H9 (cell line): ENCODE data around the gene ABCD3. TPM values are rescaled to one million over a fixed set of nuclear protein-coding genes. Genes with fewer than 3 reads are reported as not detected.

Experiments used
- DNase-seq: peaks from one replicate; pipeline ENCODE4 v3.0.0-alpha.2; 2017
- H2AFZ ChIP-seq: one replicate; pipeline ENCODE4 v1.6.1; 2013; ENCODE audit warnings: mild to moderate bottlenecking, low read length, control low read depth, moderate library complexity
- H2AK5ac ChIP-seq: 2 replicates; pipeline ENCODE4 v1.6.1; 2013; ENCODE audit warnings: low read length, control low read depth, mixed read lengths; ENCODE audit not compliant: insufficient read length
- H2BK120ac ChIP-seq: one replicate; pipeline ENCODE4 v1.6.1; 2013; ENCODE audit warnings: low read depth, mild to moderate bottlenecking, low read length, control low read depth, inconsistent platforms; ENCODE audit not compliant: poor library complexity, severe bottlenecking
- H2BK12ac ChIP-seq: 2 replicates; pipeline ENCODE4 v1.6.1; 2013; ENCODE audit warnings: low read length, control low read depth, mixed read lengths, low read depth; ENCODE audit not compliant: insufficient read length
- H2BK15ac ChIP-seq: 2 replicates; pipeline ENCODE4 v1.6.1; 2013; ENCODE audit warnings: low read depth, low read length, control low read depth
- H2BK20ac ChIP-seq: one replicate; pipeline ENCODE4 v1.6.1; 2013; ENCODE audit warnings: low read depth, mild to moderate bottlenecking, low read length, control low read depth, inconsistent platforms; ENCODE audit not compliant: poor library complexity, severe bottlenecking
- H2BK5ac ChIP-seq: 2 replicates; pipeline ENCODE4 v1.6.1; 2013; ENCODE audit warnings: low read length, control low read depth, mixed read lengths; ENCODE audit not compliant: insufficient read length
- H3K14ac ChIP-seq: 2 replicates; pipeline ENCODE4 v1.6.1; 2013; ENCODE audit warnings: low read length, control low read depth; ENCODE audit not compliant: insufficient read depth
- H3K18ac ChIP-seq: 2 replicates; pipeline ENCODE4 v1.6.1; 2013; ENCODE audit warnings: low read depth, mild to moderate bottlenecking, mixed read lengths, low read length, control low read depth; ENCODE audit not compliant: insufficient read length
- H3K23ac ChIP-seq: 2 replicates; pipeline ENCODE4 v1.6.1; 2013; ENCODE audit warnings: low read length, control low read depth, mixed read lengths, low read depth; ENCODE audit not compliant: insufficient read length
- H3K23me2 ChIP-seq: 2 replicates; pipeline ENCODE4 v1.6.1; 2013; ENCODE audit warnings: low read depth, mild to moderate bottlenecking, mixed read lengths, low read length, control low read depth; ENCODE audit not compliant: insufficient read length, poor library complexity, severe bottlenecking
- H3K27ac ChIP-seq: 2 replicates; pipeline ENCODE4 v1.5.1; 2013; ENCODE audit warnings: low read length, control low read depth, mixed read lengths, low read depth; ENCODE audit not compliant: insufficient read length
- H3K27me3 ChIP-seq: 2 replicates; pipeline ENCODE4 v1.6.1; 2013; ENCODE audit warnings: low read length, control low read depth, inconsistent platforms; ENCODE audit not compliant: insufficient read depth
- H3K4ac ChIP-seq: 2 replicates; pipeline ENCODE4 v1.6.1; 2013; ENCODE audit warnings: low read depth, mild to moderate bottlenecking, control low read depth, inconsistent platforms, low read length, moderate library complexity
- H3K4me1 ChIP-seq: 2 replicates; pipeline ENCODE4 v1.6.1; 2013; ENCODE audit warnings: low read length, control low read depth, inconsistent platforms; ENCODE audit not compliant: insufficient read depth
- H3K4me2 ChIP-seq: 2 replicates; pipeline ENCODE4 v1.6.1; 2013; ENCODE audit warnings: low read length, control low read depth, mixed read lengths; ENCODE audit not compliant: insufficient read length, insufficient read depth
- H3K56ac ChIP-seq: 2 replicates; pipeline ENCODE4 v1.6.1; 2013; ENCODE audit warnings: low read depth, mild to moderate bottlenecking, mixed read lengths, low read length, control low read depth; ENCODE audit not compliant: insufficient read length
- H3K79me1 ChIP-seq: 2 replicates; pipeline ENCODE4 v1.6.1; 2013; ENCODE audit warnings: low read depth, mild to moderate bottlenecking, moderate library complexity, low read length, control low read depth, inconsistent platforms; ENCODE audit not compliant: insufficient read depth, poor library complexity, severe bottlenecking
- H3K79me2 ChIP-seq: 2 replicates; pipeline ENCODE4 v1.6.1; 2013; ENCODE audit warnings: low read length, control low read depth, inconsistent platforms; ENCODE audit not compliant: insufficient read depth
- H3K9ac ChIP-seq: 2 replicates; pipeline ENCODE4 v1.6.1; 2013; ENCODE audit warnings: low read length, control low read depth, mixed read lengths; ENCODE audit not compliant: insufficient read length; ENCODE audit errors: extremely low read depth
- H3K9me3 ChIP-seq: one replicate; pipeline ENCODE4 v1.6.1; 2013; ENCODE audit warnings: low read depth, low read length, inconsistent platforms; ENCODE audit not compliant: control insufficient read depth
- H3T11ph ChIP-seq: one replicate; pipeline ENCODE4 v1.6.1; 2013; ENCODE audit warnings: mild to moderate bottlenecking, low read length, control low read depth, inconsistent platforms
- H4K20me1 ChIP-seq: one replicate; pipeline ENCODE4 v1.6.1; 2013; ENCODE audit not compliant: control insufficient read depth, insufficient read length, insufficient read depth
- H4K5ac ChIP-seq: 2 replicates; pipeline ENCODE4 v1.6.1; 2013; ENCODE audit warnings: low read depth, mild to moderate bottlenecking, mixed read lengths, low read length, control low read depth; ENCODE audit not compliant: insufficient read length
- H4K8ac ChIP-seq: replicated peaks from 2 replicates; pipeline ENCODE4 v1.6.1; 2013; ENCODE audit warnings: low read length, control low read depth, mixed read lengths, low read depth; ENCODE audit not compliant: insufficient read length
- H4K91ac ChIP-seq: 2 replicates; pipeline ENCODE4 v1.6.1; 2013; ENCODE audit warnings: low read depth, mild to moderate bottlenecking, moderate library complexity, mixed read lengths, low read length, control low read depth; ENCODE audit not compliant: insufficient read length
- H3K27ac Mint-ChIP-seq, 3 experiments: 2 replicates in 2 of 3; 3 replicates in 1 of 3; pipeline ENCODE4 v1.8.0; 2020 to 2021; ENCODE audit warnings: mixed read lengths in 3 of 3, mild to moderate bottlenecking in 1 of 3, moderate library complexity in 1 of 3
- H3K27me3 Mint-ChIP-seq: 2 replicates; pipeline ENCODE4 v1.8.0; 2021; ENCODE audit warnings: low read depth, mild to moderate bottlenecking, moderate library complexity, mixed read lengths
- H3K36me3 Mint-ChIP-seq, 3 experiments: 2 replicates in 2 of 3; 3 replicates in 1 of 3; pipeline ENCODE4 v1.8.0; 2020 to 2021; ENCODE audit warnings: low read depth in 3 of 3, mixed read lengths in 3 of 3; ENCODE audit not compliant: insufficient read depth in 1 of 3
- H3K4me1 Mint-ChIP-seq, 2 experiments: 2 replicates each; pipeline ENCODE4 v1.8.0; 2020; ENCODE audit warnings: mixed read lengths in 2 of 2
- H3K4me3 Mint-ChIP-seq, 2 experiments: 2 replicates in 1 of 2; 3 replicates in 1 of 2; pipeline ENCODE4 v1.8.0; 2020 to 2021; ENCODE audit warnings: mild to moderate bottlenecking in 2 of 2, mixed read lengths in 2 of 2, moderate library complexity in 1 of 2
- H3K9me3 Mint-ChIP-seq, 2 experiments: 2 replicates in 1 of 2; 3 replicates in 1 of 2; pipeline ENCODE4 v1.8.0; 2020; ENCODE audit warnings: mild to moderate bottlenecking in 2 of 2, mixed read lengths in 2 of 2, moderate library complexity in 1 of 2
- WGBS: extraction: QIAGEN DNeasy Blood & Tissue Kit; methylation state at CpG from one replicate; pipeline ENCODE4 v1.1.7; 2013; ENCODE audit warnings: missing lambda C conversion rate, low lambda C conversion rate, mixed read lengths; ENCODE audit not compliant: insufficient read length; ENCODE audit errors: extremely low coverage; 5-methylcytosine and 5-hydroxymethylcytosine counted together
- total RNA-seq: library from RNA; stranded (reverse); gene quantifications from 2 replicates; pipeline ENCODE4 v1.2.1, GENCODE V29; 2021
- TF ChIP-seq, protein P1 (sequence below): fragments of 200-600 bp; sonication (generic); conservative IDR thresholded peaks from 3 replicates; pipeline ENCODE4 v1.8.0; 2021; ENCODE audit warnings: antibody characterized with exemption, mild to moderate bottlenecking

Gene ABCD3
- total RNA-seq, 1 experiment from 2014 or later = 32.0 TPM

DNA sequence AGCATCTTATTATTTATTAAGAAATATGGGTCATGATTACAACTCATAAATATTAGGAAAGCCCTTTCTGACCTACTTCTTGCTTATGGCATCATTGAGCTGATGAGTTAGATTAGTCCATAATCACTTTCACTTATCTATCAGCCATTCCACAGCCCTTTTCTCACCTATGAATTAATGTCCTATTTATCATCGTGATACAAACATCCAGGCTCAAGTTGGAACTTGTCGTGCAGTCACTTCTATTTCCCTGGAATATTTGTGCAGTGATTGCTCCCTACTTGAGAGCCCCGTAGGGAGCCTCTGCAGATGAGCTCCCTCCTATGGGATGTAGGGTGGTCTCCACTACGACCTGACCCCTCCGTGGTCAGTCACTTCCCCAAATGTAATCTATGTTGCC is 131.5 kb downstream of the ABCD3 start:
- no CpG with 5 or more reads among the region's 5 CpGs for WGBS
- Histone ChIP-seq H2BK5ac (no peak overlapping the region), H3K9me3 (no peaks in the 10 kb centered on the region), H2BK12ac (no peak overlapping the region), H2BK120ac (no peak overlapping the region), H3T11ph (no peak overlapping the region), H4K91ac (no peak overlapping the region), H3K79me1 (no peaks in the 10 kb centered on the region), H3K4ac (no peak overlapping the region), H3K18ac (no peak overlapping the region), H3K27ac (no peak overlapping the region), H3K23me2 (no peaks in the 10 kb centered on the region), H3K4me2 (no peak overlapping the region), H3K23ac (no peak overlapping the region), H4K20me1 (no peaks in the 10 kb centered on the region), H3K27me3 (no peaks in the 10 kb centered on the region), H4K5ac (no peak overlapping the region), H3K56ac (no peak overlapping the region), H3K79me2 (no peaks in the 10 kb centered on the region), H4K8ac (no peak overlapping the region), H2BK15ac (no peak overlapping the region), H2BK20ac (no peak overlapping the region), H3K14ac (no peak overlapping the region), H3K4me1 (peaks cover 16% of the 10 kb centered on the region; the same call in 1 of the 2 replicates), H3K9ac (no peak overlapping the region), H2AFZ (no peak overlapping the region), H2AK5ac (no peak overlapping the region)
- H3K36me3 Mint-ChIP-seq = no peaks in the 10 kb centered on the region; a peak in 1 of 7 replicates
- no peak overlapping the region for H3K4me3 Mint-ChIP-seq
- no peaks in the 10 kb centered on the region for H3K27me3 Mint-ChIP-seq
- H3K27ac Mint-ChIP-seq = no peak overlapping the region
- DNase-seq = no peak
- no peaks in the 10 kb centered on the region; a peak in 1 of 5 replicates for H3K9me3 Mint-ChIP-seq
- peaks cover 44% of the 10 kb centered on the region in 2 experiments for H3K4me1 Mint-ChIP-seq
- TF ChIP-seq, protein P1, sequence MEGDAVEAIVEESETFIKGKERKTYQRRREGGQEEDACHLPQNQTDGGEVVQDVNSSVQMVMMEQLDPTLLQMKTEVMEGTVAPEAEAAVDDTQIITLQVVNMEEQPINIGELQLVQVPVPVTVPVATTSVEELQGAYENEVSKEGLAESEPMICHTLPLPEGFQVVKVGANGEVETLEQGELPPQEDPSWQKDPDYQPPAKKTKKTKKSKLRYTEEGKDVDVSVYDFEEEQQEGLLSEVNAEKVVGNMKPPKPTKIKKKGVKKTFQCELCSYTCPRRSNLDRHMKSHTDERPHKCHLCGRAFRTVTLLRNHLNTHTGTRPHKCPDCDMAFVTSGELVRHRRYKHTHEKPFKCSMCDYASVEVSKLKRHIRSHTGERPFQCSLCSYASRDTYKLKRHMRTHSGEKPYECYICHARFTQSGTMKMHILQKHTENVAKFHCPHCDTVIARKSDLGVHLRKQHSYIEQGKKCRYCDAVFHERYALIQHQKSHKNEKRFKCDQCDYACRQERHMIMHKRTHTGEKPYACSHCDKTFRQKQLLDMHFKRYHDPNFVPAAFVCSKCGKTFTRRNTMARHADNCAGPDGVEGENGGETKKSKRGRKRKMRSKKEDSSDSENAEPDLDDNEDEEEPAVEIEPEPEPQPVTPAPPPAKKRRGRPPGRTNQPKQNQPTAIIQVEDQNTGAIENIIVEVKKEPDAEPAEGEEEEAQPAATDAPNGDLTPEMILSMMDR = no peak
